HG03139 (cell line): ENCODE measurements around the gene NDFIP1.
"Not testable (repeated sequence)": the region's sequence is repeated elsewhere in the genome, so short reads cannot be mapped to it uniquely, and the experiment has no call there.

ENCODE experiments used
- ATAC-seq: cut with Tn5 transposase; IDR thresholded peaks from one replicate; pipeline ENCODE4 v1.9.1; 2021; ENCODE audit not compliant: unreplicated experiment

Gene NDFIP1

GRCh38 chr5:142108432-142109330, at the start of gene NDFIP1:
NDFIP1 (plus strand) TSS chr5:142108779; CDS start chr5:142108975, 196 bp downstream.
- ATAC-seq, result peak; percentile 98

GRCh38 chr5:142059304-142059940, 49.2 kb upstream of the NDFIP1 start:
- ATAC-seq, result no peak

- ATAC-seq, result no peak
Measured at GRCh38 chr5:142063376-142063775, 45.2 kb upstream of the NDFIP1 start.

GRCh38 chr5:142063878-142064331, 44.7 kb upstream of the NDFIP1 start:
- no peak for ATAC-seq

GRCh38 chr5:142065273-142065672, 43.3 kb upstream of the NDFIP1 start:
- no peak for ATAC-seq

- ATAC-seq, result no peak
Measured at GRCh38 chr5:142069606-142070399, 38.8 kb upstream of the NDFIP1 start.

GRCh38 chr5:142070734-142071133, 37.8 kb upstream of the NDFIP1 start:
- ATAC-seq, result no peak

GRCh38 chr5:142072488-142072887, 36.1 kb upstream of the NDFIP1 start:
- ATAC-seq, result no peak

- ATAC-seq, result no peak
Measured at GRCh38 chr5:142073362-142073988, 35.1 kb upstream of the NDFIP1 start.

GRCh38 chr5:142074006-142074405, 34.6 kb upstream of the NDFIP1 start:
- no peak for ATAC-seq

- no peak for ATAC-seq
Measured at GRCh38 chr5:142078221-142078620, 30.4 kb upstream of the NDFIP1 start.

- ATAC-seq, result no peak
Measured at GRCh38 chr5:142078706-142079105, 29.9 kb upstream of the NDFIP1 start.

- no peak for ATAC-seq
Measured at GRCh38 chr5:142079306-142079721, 29.3 kb upstream of the NDFIP1 start.

- no peak for ATAC-seq
Measured at GRCh38 chr5:142080248-142080647, 28.3 kb upstream of the NDFIP1 start.

GRCh38 chr5:142082182-142082781, 26.3 kb upstream of the NDFIP1 start:
- no peak for ATAC-seq

GRCh38 chr5:142086229-142086628, 22.4 kb upstream of the NDFIP1 start:
- ATAC-seq, result no peak

GRCh38 chr5:142086679-142087078, 21.9 kb upstream of the NDFIP1 start:
- no peak for ATAC-seq

- no peak for ATAC-seq
Measured at GRCh38 chr5:142087920-142088679, 20.5 kb upstream of the NDFIP1 start.

GRCh38 chr5:142088855-142089479, 19.6 kb upstream of the NDFIP1 start:
- not testable (repeated sequence) for ATAC-seq
